Measurements from ENCODE around the gene SNU13.
"Not testable (repeated sequence)": the region's sequence is repeated elsewhere in the genome, so short reads cannot be mapped to it uniquely, and the experiment has no call there.

The SNU13 gene

DNA sequence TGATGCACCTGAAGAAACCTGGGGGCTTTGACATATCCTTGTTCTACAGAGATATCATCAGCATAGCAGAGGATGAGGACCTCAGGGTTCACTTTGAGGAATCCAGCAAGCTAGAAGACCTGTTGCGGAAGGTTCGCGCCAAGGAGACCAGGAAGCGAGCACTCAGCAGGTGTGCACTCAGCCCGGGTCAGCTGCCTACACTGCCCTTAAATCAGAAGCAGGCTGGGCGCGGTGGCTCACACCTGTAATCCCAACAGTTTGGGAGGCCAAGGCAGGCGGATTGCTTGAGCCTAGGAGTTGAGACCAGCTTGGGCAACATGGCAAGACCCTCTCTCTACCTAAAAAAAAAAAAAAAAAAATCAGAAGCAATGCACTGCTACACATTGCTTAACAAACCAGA, 51.0 kb downstream of the SNU13 start:
- peaks cover 30 to 88% (median 67%) of the 10 kb centered on the region in 4 experiments for H3K36me3 ChIP-seq (ENCODE audit: control insufficient read depth in 4 of 4, insufficient read depth in 4 of 4, low read length in 3 of 4)
- CTCF ChIA-PET: interaction anchor here (1.1 to 1.4 kb wide), 2 partner anchors 29 to 36 kb away, joined by 3 read pairs; no protein-coding TSS in a partner anchor
- H3K27ac ChIP-seq (ENCODE audit: insufficient read depth in 1 of 2, low read depth in 1 of 2, low read length in 2 of 2, poor library complexity in 1 of 2, severe bottlenecking in 2 of 2); H3K4me3 ChIP-seq (ENCODE audit: control insufficient read depth in 1 of 7, extremely low read depth in 1 of 7, insufficient read depth in 4 of 7, low read depth in 2 of 7, low read length in 6 of 7); H3K4me1 ChIP-seq (ENCODE audit: control extremely low read depth in 1 of 4, control insufficient read depth in 4 of 4, insufficient read depth in 4 of 4, low read length in 3 of 4); POLR2A ChIA-PET; DNase-seq; H3K27me3 ChIP-seq (replicated peaks in 2 of 5; ENCODE audit: control insufficient read depth in 4 of 5, insufficient read depth in 5 of 5, low read length in 4 of 5); H3K9me3 ChIP-seq (ENCODE audit: control extremely low read depth in 1 of 5, control insufficient read depth in 4 of 5, insufficient read depth in 2 of 5, low read depth in 1 of 5, low read length in 4 of 5): not testable (repeated sequence)
- 98% methylated on average over 7 of the region's 8 CpGs for WGBS (ENCODE audit: insufficient coverage)

DNA sequence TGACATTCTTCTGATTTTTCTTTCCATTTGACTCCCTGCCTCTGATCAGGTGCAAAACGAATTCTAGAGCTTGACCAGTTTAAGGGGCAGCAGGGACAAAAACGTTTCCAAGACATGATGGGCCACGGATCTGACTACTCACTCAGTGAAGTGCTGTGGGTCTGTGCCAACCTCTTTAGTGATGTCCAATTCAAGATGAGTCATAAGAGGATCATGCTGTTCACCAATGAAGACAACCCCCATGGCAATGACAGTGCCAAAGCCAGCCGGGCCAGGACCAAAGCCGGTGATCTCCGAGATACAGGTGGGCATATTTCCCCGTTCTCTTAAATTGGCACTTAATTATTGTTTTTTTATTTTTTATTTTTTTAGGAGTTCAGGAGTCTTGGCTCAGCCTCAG, 52.2 kb downstream of the SNU13 start:
- no peaks in the 10 kb centered on the region for H3K4me1 ChIP-seq (ENCODE audit: control extremely low read depth in 1 of 4, control insufficient read depth in 4 of 4, insufficient read depth in 4 of 4, low read length in 3 of 4)
- 98% methylated on average over 4 of the region's 7 CpGs for WGBS (ENCODE audit: insufficient coverage)
- peaks cover 27 to 84% (median 66%) of the 10 kb centered on the region in 4 experiments for H3K36me3 ChIP-seq (ENCODE audit: control insufficient read depth in 4 of 4, insufficient read depth in 4 of 4, low read length in 3 of 4)
- CTCF ChIA-PET: interaction anchor here (1.3 kb wide), 1 partner anchor 16 kb away, joined by 4 read pairs; no protein-coding TSS in a partner anchor
- H3K4me3 ChIP-seq (ENCODE audit: control insufficient read depth in 1 of 7, extremely low read depth in 1 of 7, insufficient read depth in 4 of 7, low read depth in 2 of 7, low read length in 6 of 7): no peak overlapping the region
- no peak for DNase-seq
- POLR2A ChIA-PET: interaction anchor here (0.6 kb wide), 1 partner anchor 30 kb away, joined by 4 read pairs; no protein-coding TSS in a partner anchor
- no peaks in the 10 kb centered on the region for H3K9me3 ChIP-seq (ENCODE audit: control extremely low read depth in 1 of 5, control insufficient read depth in 4 of 5, insufficient read depth in 2 of 5, low read depth in 1 of 5, low read length in 4 of 5)
- no peak overlapping the region for H3K27ac ChIP-seq (ENCODE audit: insufficient read depth in 1 of 2, low read depth in 1 of 2, low read length in 2 of 2, poor library complexity in 1 of 2, severe bottlenecking in 2 of 2)
- H3K27me3 ChIP-seq (replicated peaks in 2 of 5; ENCODE audit: control insufficient read depth in 4 of 5, insufficient read depth in 5 of 5, low read length in 4 of 5): no peaks in the 10 kb centered on the region

DNA sequence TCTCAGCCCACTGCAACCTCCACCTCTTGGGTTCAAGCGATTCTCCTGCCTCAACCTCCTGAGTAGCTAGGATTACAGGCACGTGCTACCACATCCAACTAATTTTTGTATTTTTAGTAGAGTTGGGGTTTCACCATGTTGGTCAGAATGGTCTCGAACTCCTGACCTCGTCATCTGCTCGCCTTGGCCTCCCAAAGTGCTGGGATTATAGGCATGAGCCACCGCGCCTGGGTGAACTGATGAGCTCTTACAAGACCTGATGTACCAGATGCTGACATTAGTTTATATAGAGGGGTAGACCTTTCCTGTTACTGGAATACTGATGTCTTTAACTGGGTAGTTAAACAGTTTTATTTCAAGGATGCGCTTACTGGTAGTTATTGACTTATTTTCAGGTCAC, 54.1 kb downstream of the SNU13 start:
- DNase-seq; H3K27me3 ChIP-seq (replicated peaks in 2 of 5; ENCODE audit: control insufficient read depth in 4 of 5, insufficient read depth in 5 of 5, low read length in 4 of 5); H3K9me3 ChIP-seq (ENCODE audit: control extremely low read depth in 1 of 5, control insufficient read depth in 4 of 5, insufficient read depth in 2 of 5, low read depth in 1 of 5, low read length in 4 of 5); H3K4me3 ChIP-seq (ENCODE audit: control insufficient read depth in 1 of 7, extremely low read depth in 1 of 7, insufficient read depth in 4 of 7, low read depth in 2 of 7, low read length in 6 of 7); H3K27ac ChIP-seq (ENCODE audit: insufficient read depth in 1 of 2, low read depth in 1 of 2, low read length in 2 of 2, poor library complexity in 1 of 2, severe bottlenecking in 2 of 2); H3K4me1 ChIP-seq (ENCODE audit: control extremely low read depth in 1 of 4, control insufficient read depth in 4 of 4, insufficient read depth in 4 of 4, low read length in 3 of 4); CTCF ChIA-PET: not testable (repeated sequence)
- peaks cover 24 to 79% (median 62%) of the 10 kb centered on the region in 4 experiments for H3K36me3 ChIP-seq (ENCODE audit: control insufficient read depth in 4 of 4, insufficient read depth in 4 of 4, low read length in 3 of 4)
- 100% methylated on average over 5 of the region's 8 CpGs for WGBS (ENCODE audit: insufficient coverage)
- POLR2A ChIA-PET: interaction anchor here (1.2 kb wide), 1 partner anchor 11 kb away, joined by 3 read pairs; no protein-coding TSS in a partner anchor

DNA sequence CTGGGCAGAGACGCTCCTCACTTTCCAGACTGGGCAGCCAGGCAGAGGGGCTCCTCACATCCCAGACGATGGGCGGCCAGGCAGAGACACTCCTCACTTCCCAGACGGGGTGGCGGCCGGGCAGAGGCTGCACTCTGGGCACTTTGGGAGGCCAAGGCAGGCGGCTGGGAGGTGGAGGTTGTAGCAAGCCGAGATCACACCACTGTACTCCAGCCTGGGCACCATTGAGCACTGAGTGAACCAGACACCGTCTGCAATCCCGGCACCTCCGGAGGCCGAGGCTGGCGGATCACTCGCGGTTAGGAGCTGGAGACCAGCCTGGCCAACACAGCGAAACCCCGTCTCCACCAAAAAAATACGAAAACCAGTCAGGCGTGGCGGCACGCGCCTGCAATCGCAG, 57.1 kb downstream of the SNU13 start:
- CTCF ChIA-PET; H3K9me3 ChIP-seq (ENCODE audit: control extremely low read depth in 1 of 5, control insufficient read depth in 4 of 5, insufficient read depth in 2 of 5, low read depth in 1 of 5, low read length in 4 of 5); DNase-seq; H3K4me3 ChIP-seq (ENCODE audit: control insufficient read depth in 1 of 7, extremely low read depth in 1 of 7, insufficient read depth in 4 of 7, low read depth in 2 of 7, low read length in 6 of 7); H3K27ac ChIP-seq (ENCODE audit: insufficient read depth in 1 of 2, low read depth in 1 of 2, low read length in 2 of 2, poor library complexity in 1 of 2, severe bottlenecking in 2 of 2); H3K4me1 ChIP-seq (ENCODE audit: control extremely low read depth in 1 of 4, control insufficient read depth in 4 of 4, insufficient read depth in 4 of 4, low read length in 3 of 4); H3K27me3 ChIP-seq (replicated peaks in 2 of 5; ENCODE audit: control insufficient read depth in 4 of 5, insufficient read depth in 5 of 5, low read length in 4 of 5); POLR2A ChIA-PET: not testable (repeated sequence)
- H3K36me3 ChIP-seq (ENCODE audit: control insufficient read depth in 4 of 4, insufficient read depth in 4 of 4, low read length in 3 of 4): peaks cover 13 to 77% (median 55%) of the 10 kb centered on the region in 4 experiments
- WGBS (ENCODE audit: insufficient coverage): 95% methylated on average over 3 of the region's 23 CpGs

DNA sequence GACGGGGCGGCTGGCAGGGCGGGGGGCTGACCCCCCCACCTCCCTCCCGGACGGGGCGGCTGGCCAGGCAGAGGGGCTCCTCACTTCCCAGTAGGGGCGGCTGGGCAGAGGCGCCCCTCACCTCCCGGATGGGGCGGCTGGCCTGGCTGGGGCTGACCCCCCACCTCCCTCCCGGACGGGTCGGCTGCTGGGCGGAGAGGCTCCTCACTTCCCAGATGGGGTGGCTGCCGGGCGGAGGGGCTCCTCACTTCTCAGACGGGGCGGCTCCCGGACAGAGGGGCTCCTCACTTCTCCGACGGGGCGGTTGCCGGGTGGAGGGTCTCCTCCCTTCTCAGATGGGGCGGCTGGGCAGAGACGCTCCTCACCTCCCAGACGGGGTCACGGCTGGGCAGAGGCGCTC, 57.6 kb downstream of the SNU13 start:
- H3K27ac ChIP-seq (ENCODE audit: insufficient read depth in 1 of 2, low read depth in 1 of 2, low read length in 2 of 2, poor library complexity in 1 of 2, severe bottlenecking in 2 of 2); H3K4me3 ChIP-seq (ENCODE audit: control insufficient read depth in 1 of 7, extremely low read depth in 1 of 7, insufficient read depth in 4 of 7, low read depth in 2 of 7, low read length in 6 of 7); H3K27me3 ChIP-seq (replicated peaks in 2 of 5; ENCODE audit: control insufficient read depth in 4 of 5, insufficient read depth in 5 of 5, low read length in 4 of 5); CTCF ChIA-PET; H3K9me3 ChIP-seq (ENCODE audit: control extremely low read depth in 1 of 5, control insufficient read depth in 4 of 5, insufficient read depth in 2 of 5, low read depth in 1 of 5, low read length in 4 of 5); H3K4me1 ChIP-seq (ENCODE audit: control extremely low read depth in 1 of 4, control insufficient read depth in 4 of 4, insufficient read depth in 4 of 4, low read length in 3 of 4); DNase-seq: not testable (repeated sequence)
- 100% methylated on average over 4 of the region's 28 CpGs for WGBS (ENCODE audit: insufficient coverage)
- POLR2A ChIA-PET: interaction anchor here (0.6 kb wide), 1 partner anchor 13 kb away, joined by 5 read pairs; no protein-coding TSS in a partner anchor
- peaks cover 13 to 73% (median 51%) of the 10 kb centered on the region in 4 experiments for H3K36me3 ChIP-seq (ENCODE audit: control insufficient read depth in 4 of 4, insufficient read depth in 4 of 4, low read length in 3 of 4)

DNA sequence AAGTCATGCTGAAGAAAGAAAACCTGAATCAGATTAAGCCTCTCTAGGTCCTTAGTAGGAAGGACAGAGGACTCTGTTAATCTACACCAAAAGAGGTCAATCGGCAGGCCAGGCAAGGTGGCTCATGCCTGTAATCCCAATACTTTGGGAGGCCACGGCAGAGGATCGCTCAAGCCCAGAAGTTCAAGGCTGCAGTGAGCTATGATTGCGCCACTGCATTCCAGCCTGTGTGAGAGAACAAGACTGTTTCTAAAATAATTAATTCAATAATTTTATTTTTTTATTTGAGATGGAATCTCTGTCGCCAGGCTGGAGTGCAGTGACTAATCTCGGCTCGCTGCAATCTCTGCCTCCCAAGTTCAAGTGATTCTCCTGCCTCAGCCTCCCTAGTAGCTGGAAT, 63.1 kb downstream of the SNU13 start:
- Histone ChIP-seq H3K27ac (ENCODE audit: insufficient read depth in 1 of 2, low read depth in 1 of 2, low read length in 2 of 2, poor library complexity in 1 of 2, severe bottlenecking in 2 of 2) (no peak overlapping the region), H3K4me3 (ENCODE audit: control insufficient read depth in 1 of 7, extremely low read depth in 1 of 7, insufficient read depth in 4 of 7, low read depth in 2 of 7, low read length in 6 of 7) (no peak overlapping the region), H3K9me3 (ENCODE audit: control extremely low read depth in 1 of 5, control insufficient read depth in 4 of 5, insufficient read depth in 2 of 5, low read depth in 1 of 5, low read length in 4 of 5) (no peaks in the 10 kb centered on the region), H3K36me3 (ENCODE audit: control insufficient read depth in 4 of 4, insufficient read depth in 4 of 4, low read length in 3 of 4) (peaks cover 12 to 58% (median 35%) of the 10 kb centered on the region in 4 experiments), H3K27me3 (replicated peaks in 2 of 5; ENCODE audit: control insufficient read depth in 4 of 5, insufficient read depth in 5 of 5, low read length in 4 of 5) (no peaks in the 10 kb centered on the region), H3K4me1 (ENCODE audit: control extremely low read depth in 1 of 4, control insufficient read depth in 4 of 4, insufficient read depth in 4 of 4, low read length in 3 of 4) (peaks cover 5 to 10% (median 9%) of the 10 kb centered on the region in 4 experiments)
- no peak for DNase-seq
- WGBS (ENCODE audit: insufficient coverage): 95% methylated on average over 3 of the region's 7 CpGs
- ChIA-PET CTCF (no interaction called here), POLR2A (no interaction called here)

Measured in common myeloid progenitor, CD34-positive (primary cell).